Stimulated activated CD4-positive, alpha-beta T cell treated with anti-CD3 and anti-CD28 coated beads, Interleukin-1b, Interleukin-23, amount 100 ng/mL, for 1 hour (primary cell): Measurements from ENCODE around the gene SCN10A.

ENCODE experiments used
- DNase-seq, 2 donors: peaks; one replicate each; pipeline ENCODE4 v3.0.0-alpha.2; 2020; ENCODE audit warnings: low read depth in 2 of 2

SCN10A gene

DNA sequence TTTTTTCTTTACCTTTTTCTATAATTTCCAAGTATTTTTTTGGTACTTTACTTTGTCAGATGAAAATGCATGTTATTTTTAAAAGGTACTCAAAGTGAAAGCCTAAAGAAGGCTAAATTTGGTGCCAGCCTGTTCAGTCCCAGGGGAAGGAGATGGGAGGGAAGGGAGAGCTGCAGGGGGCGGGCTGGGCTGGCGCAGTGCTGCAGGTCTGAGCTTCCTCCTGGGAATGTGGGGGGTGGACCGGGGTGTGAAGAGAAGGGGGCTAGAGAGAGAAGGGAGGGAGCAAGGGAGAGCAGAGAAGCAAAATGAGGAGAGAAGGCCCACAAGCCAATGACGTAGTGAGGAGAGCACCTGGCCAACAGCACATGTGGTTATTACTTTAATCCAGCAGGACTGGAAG lies 95.6 kb downstream of the SCN10A start:
- DNase-seq = no peak

DNA sequence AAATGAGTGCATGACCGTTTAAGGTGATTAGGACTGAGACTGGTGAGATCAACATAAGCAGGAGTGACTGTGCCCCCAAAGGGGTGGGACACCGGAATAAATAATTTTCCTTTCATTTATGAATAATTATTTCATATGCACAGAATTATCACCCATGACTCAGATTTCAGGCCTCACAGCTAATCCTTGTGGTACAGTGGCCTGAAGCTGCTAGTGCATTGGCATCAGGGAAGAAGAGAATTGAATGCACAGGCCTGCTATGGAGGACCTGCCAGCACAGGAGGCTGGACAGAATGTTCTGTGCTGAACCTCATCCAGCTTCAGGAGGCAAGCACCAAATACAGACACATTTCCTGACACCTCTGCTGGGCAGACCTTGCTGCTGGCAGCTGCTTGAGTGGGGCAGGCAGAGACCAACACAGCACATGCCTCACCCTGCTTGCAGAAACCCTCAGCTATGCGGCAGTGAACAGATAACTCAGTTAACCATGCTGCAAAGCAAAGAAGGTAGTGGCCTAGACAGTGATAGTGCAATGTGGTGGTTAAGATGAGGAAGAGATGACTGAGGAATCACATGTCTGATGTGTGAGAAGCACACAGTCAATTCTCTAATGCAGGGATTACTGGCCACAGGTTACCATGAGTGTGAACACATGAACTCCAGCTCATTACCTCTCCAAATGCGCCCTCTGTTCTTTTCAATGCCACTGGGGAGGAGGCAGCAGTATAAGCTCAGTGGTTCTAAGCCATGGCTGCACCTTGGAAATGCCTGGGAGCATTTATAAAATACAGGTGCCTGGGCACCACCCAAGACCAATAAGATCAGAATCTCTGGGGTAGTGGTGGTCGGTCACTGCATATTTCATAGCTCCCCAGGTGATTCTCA lies 98.4 kb downstream of the SCN10A start:
- DNase-seq = no peak

DNA sequence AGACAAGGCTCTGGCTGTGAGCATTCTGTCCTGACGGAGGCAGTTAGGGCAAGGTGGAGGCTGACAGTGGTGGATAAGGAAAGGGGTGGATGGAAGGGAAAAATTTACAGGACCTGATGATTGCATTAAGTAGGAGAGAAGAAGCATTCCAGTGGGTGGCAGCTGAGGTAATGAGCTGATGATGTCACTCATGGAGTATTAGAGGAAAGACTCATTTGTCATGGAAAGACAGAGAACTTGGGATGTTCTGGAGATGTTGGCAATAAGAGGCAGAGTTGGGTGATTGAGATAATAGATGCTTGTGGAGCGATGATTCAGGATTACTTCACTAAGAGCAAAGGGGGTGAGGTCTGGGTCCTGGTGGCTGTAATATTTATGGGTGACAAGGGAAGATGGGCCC lies 102.9 kb downstream of the SCN10A start:
- DNase-seq = no peak

- DNase-seq = no peak
These were observed 104.7 kb downstream of the SCN10A start for GRCh38 chr3:38711321-38711720.

DNA sequence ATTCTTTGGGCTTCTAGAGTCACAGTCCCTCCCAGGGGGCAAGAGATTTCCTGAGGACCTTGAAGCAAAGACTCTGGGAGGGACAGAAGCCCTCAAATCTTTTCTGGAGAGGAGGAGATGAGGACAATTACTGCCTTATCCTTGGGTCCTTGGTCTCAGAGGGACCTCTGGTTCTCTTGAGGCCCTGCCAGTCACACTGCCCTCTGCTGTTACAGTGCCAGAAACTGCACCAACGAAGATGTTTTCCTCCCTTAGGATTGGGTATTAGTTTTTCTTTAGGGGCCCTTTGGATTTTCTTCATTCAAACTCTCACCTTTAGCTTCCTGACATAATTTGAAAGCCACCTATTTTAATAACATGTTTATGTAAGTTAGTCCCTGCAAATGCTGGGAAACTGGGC lies 108.3 kb downstream of the SCN10A start:
- DNase-seq = no peak

DNA sequence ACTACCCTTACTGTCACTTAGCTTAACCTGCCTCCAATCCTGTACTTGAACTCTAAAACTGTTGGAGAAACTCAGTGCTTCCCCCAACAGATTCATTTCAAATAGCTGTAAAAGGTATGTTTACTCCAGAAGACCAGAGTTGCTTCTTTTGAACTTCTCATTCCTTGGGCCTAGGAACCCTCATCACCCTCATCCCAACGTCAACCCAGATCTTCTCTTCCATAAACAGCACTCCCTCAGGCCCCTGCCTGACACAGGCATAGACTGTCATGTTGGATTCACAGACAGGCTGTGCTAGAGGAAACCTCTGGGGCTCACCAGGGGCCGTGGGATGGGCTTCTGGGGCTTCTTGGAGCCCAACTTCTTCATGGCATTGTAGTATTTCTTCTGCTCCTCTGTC lies 109.1 kb downstream of the SCN10A start:
- no peak for DNase-seq

- no peak for DNase-seq
These were observed 113.8 kb downstream of the SCN10A start for GRCh38 chr3:38702231-38702630.

DNA sequence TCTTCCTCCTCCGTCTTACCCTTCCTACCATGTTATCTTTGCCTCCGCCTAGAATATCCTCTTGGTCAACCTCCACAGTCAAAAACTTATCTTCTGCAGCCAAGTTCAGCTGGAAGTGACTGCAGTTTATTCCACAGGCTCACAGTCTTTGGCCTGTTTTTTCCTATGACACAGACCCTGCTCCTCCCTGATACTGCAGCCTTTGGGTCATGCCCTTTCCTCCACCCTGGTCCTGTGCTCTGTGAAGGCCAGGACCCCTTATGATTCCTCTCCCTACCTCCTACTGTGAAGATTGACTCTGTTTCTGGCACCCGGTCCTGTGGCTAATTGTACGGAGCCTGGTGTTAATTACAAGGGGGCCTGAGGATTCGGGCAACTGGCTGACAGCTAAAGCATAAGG lies 117.3 kb downstream of the SCN10A start:
- no peak for DNase-seq

GRCh38 chr3:38698061-38698460 lies 118.0 kb downstream of the SCN10A start:
- no peak for DNase-seq

GRCh38 chr3:38696034-38696433 lies 120.0 kb downstream of the SCN10A start:
- no peak for DNase-seq

- no peak for DNase-seq
These were observed 125.8 kb downstream of the SCN10A start for GRCh38 chr3:38690185-38690584.

DNA sequence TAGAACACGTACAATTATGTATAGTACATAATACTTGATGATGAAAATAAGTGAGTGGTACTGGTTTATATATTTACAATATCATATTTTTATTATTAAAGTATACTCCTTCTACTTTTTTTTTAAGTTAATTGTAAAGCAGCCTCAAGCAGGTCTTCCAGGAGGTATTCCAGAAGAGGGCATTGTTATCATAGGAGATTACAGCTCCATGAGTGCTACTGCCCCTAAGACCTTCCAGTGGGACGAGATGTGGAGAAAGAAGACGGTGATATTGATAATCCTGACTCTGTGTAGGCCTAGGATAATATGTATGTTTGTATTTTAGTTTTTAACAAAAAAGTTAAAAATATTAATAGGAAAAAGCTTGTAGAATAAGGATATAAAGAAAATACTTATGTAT lies 126.2 kb downstream of the SCN10A start:
- no peak for DNase-seq

GRCh38 chr3:38689346-38689745 lies 126.7 kb downstream of the SCN10A start:
- DNase-seq = no peak

GRCh38 chr3:38687321-38687720 lies 128.7 kb downstream of the SCN10A start:
- DNase-seq = no peak

- no peak for DNase-seq
These were observed 131.5 kb downstream of the SCN10A start for GRCh38 chr3:38684546-38684945.

- DNase-seq = no peak
These were observed 146.3 kb downstream of the SCN10A start for GRCh38 chr3:38669668-38670067.

DNA sequence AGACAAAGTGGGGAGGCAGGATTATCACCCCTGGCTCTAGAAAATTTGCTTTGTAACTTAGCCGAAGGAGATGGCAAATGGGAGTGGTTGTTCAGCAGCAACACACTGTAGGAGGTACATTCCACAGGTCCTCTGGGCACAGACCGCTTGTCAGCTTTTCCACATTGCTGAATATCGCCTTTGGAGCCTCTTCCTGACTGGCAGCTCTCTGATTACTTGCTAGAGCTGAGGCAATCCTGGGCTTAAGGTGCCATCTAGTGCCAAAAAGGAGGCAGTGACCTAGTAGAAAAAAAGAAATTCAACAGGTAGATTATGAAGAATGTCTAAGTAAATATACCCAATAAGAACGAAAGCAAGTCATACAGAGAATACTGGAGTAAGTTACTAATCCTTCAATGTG lies 153.5 kb downstream of the SCN10A start:
- DNase-seq = no peak

GRCh38 chr3:38658841-38659240 lies 157.2 kb downstream of the SCN10A start:
- DNase-seq = no peak

GRCh38 chr3:38657369-38657768 lies 158.6 kb downstream of the SCN10A start:
- no peak for DNase-seq

- DNase-seq = no peak
These were observed 160.2 kb downstream of the SCN10A start for GRCh38 chr3:38655708-38656300.

DNA sequence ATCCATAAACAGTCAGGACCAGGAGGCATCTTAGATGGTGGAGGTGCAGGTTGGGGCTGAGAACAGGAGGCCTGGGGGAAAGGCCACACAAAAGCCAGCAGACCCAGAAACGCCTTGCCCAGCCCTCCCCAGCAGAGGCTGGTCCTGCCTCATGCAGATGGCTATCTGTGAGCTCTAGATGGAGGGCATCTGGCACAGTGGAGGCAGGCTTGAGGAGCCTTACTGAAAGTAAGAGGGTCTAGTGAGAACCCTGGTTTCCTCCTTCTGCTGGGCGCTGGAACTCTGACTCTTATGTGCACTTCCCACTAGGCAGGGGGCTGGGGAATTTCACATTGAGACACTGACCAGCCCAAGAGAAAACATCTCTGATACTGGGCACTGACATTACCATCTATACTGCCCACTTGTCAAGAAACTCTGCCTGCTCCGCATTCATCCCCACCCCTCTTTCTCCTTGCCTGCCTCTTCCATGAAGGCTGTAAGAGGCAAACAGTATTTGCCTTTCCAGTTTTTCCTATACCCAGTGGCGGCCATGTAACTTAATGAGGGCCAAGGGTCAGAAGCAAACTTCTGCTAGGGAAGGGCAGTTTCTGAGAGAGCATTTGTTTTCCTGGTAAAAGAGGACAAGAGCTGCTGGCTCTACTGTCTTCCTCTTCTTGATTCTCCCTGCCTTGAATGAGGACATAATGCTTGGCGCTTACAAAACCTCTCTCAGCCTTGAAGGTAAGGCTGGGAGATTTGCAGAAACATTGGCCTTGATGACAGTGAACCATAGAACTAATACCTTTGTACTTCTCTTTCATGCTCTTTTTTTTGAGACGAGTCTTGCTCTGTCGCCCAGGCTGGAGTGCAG lies 162.1 kb downstream of the SCN10A start:
- DNase-seq = no peak

DNA sequence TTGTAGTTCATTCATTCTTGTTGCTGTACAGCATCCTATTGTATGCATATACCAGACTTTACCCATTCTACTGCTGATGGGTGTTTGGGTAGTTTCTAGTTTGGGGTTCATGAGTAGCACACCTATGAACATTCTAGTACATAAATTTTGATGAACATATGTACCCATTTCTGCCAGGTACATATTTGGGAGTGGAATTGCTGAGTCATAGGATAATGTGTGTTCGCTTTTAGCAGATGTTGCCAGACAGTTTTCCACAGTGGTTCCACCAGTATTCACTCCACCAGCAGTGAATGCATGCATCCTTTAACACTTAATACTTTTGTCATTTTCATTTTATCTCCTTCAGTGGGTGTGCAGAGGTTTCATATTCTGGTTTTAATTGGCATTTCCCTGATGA lies 163.1 kb downstream of the SCN10A start:
- no peak for DNase-seq
